PC-9 (cell line): ENCODE results near the gene PDK3. TPM values are rescaled to one million over a fixed set of nuclear protein-coding genes. Genes with fewer than 3 reads are reported as not detected.

ENCODE experiments used
- BruUV-seq: library from RNA; stranded (reverse); fragments of 400-500 nt; replicated peaks from 2 replicates; lab custom pipeline; 2021; lab: Mats Ljungman, UMichigan
- CTCF ChIA-PET: fragments of 300-600 bp; sonication (Branson Sonifier 250); formaldehyde crosslinking; loops from one replicate; lab custom pipeline; 2022; ENCODE audit warnings: antibody characterized with exemption; lab: Charles Lee
- POLR2A ChIA-PET: fragments of 300-600 bp; sonication (Branson Sonifier 250); formaldehyde crosslinking; loops from one replicate; lab custom pipeline; 2022; ENCODE audit warnings: antibody characterized with exemption; ENCODE audit not compliant: unreplicated experiment; lab: Charles Lee
- DNase-seq, 2 experiments: peaks; one replicate each; pipeline versions ENCODE4 v3.0.0 to v3.0.0-alpha.2; 2015 to 2022; ENCODE audit warnings: mixed read lengths in 1 of 2
- H2AFZ ChIP-seq: fragments of 200-600 bp; sonication (generic); 2 replicates; pipeline ENCODE4 v1.8.1; 2017; ENCODE audit warnings: antibody characterized with exemption
- H3F3A ChIP-seq: fragments of 200-600 bp; sonication (generic); 2 replicates; pipeline ENCODE4 v1.8.1; 2017; ENCODE audit warnings: antibody characterized with exemption, mild to moderate bottlenecking, low read depth; ENCODE audit not compliant: insufficient read depth
- H3K27ac ChIP-seq: fragments of 200-600 bp; sonication (generic); 2 replicates; pipeline ENCODE4 v1.6.1; 2016; ENCODE audit warnings: mixed run types
- H3K27me3 ChIP-seq: fragments of 200-600 bp; sonication (generic); 2 replicates; pipeline ENCODE4 v1.6.1; 2016; ENCODE audit warnings: low read depth, mixed run types; ENCODE audit not compliant: insufficient read depth
- H3K36me3 ChIP-seq: fragments of 200-600 bp; sonication (generic); 2 replicates; pipeline ENCODE4 v1.6.1; 2016; ENCODE audit warnings: low read depth, mixed run types
- H3K4me1 ChIP-seq: fragments of 200-600 bp; sonication (generic); replicated peaks from 2 replicates; pipeline ENCODE4 v1.6.1; 2016; ENCODE audit warnings: mixed run types; ENCODE audit not compliant: insufficient read depth
- H3K4me2 ChIP-seq: fragments of 200-600 bp; sonication (generic); 2 replicates; pipeline ENCODE4 v1.6.1; 2017; ENCODE audit warnings: mixed run types
- H3K4me3 ChIP-seq: fragments of 200-600 bp; sonication (generic); 2 replicates; pipeline ENCODE4 v1.6.1; 2016; ENCODE audit warnings: mixed run types
- H3K79me2 ChIP-seq: fragments of 200-600 bp; sonication (generic); 2 replicates; pipeline ENCODE4 v1.6.1; 2017; ENCODE audit warnings: low read depth, mixed run types
- H3K9me2 ChIP-seq: fragments of 200-600 bp; sonication (generic); 2 replicates; pipeline ENCODE4 v1.8.1; 2017; ENCODE audit warnings: mild to moderate bottlenecking; ENCODE audit not compliant: insufficient read depth
- H3K9me3 ChIP-seq: fragments of 200-600 bp; sonication (generic); 2 replicates; pipeline ENCODE4 v1.8.1; 2016; ENCODE audit warnings: low read depth; ENCODE audit not compliant: insufficient read depth
- H4K20me1 ChIP-seq: fragments of 200-600 bp; sonication (generic); 2 replicates; pipeline ENCODE4 v1.8.1; 2017; ENCODE audit not compliant: insufficient read depth
- CTCF ChIP-seq: fragments of 200-600 bp; sonication (generic); conservative IDR thresholded peaks from 2 replicates; pipeline ENCODE4 v1.6.1; 2017; ENCODE audit warnings: mixed run types, antibody characterized with exemption, mild to moderate bottlenecking, moderate library complexity
- EZH2 ChIP-seq: fragments of 200-600 bp; sonication (generic); IDR thresholded peaks from 2 replicates; pipeline ENCODE4 v1.8.0; 2017; ENCODE audit warnings: antibody characterized with exemption, low read depth
- intact Hi-C: fragments of 100-400 bp; cut with micrococcal nuclease; formaldehyde crosslinking; loops from one replicate; pipeline ENCODE4 v1.10.0; 2022; ENCODE audit not compliant: unreplicated experiment
- total RNA-seq: library from RNA; stranded (reverse); gene quantifications from 2 replicates; pipeline ENCODE4 v1.2.3, GENCODE V29; 2021

PDK3 gene
- total RNA-seq, 1 experiment from 2014 or later: 19.4 TPM

GRCh38 chrX:24513416-24513815 is 48.3 kb downstream of the PDK3 start:
- DNase-seq: no peak
- no peaks in the 10 kb centered on the region for H4K20me1 ChIP-seq
- no peaks in the 10 kb centered on the region for H3K36me3 ChIP-seq
- no peaks in the 10 kb centered on the region for H3K27me3 ChIP-seq
- no peak overlapping the region for H2AFZ ChIP-seq
- no peak overlapping the region for H3K4me3 ChIP-seq
- H3K9me2 ChIP-seq: no peaks in the 10 kb centered on the region
- no TSS peak for BruUV-seq
- TF ChIP-seq CTCF (no peak), EZH2 (no peak)
- H3K27ac ChIP-seq: no peak overlapping the region
- ChIA-PET CTCF (no interaction called here), POLR2A (no interaction called here)
- H3K4me1 ChIP-seq: no peaks in the 10 kb centered on the region
- no peak overlapping the region for H3K4me2 ChIP-seq
- no peaks in the 10 kb centered on the region for H3K9me3 ChIP-seq
- no peaks in the 10 kb centered on the region for H3F3A ChIP-seq
- H3K79me2 ChIP-seq: no peaks in the 10 kb centered on the region
- intact Hi-C loops: no loop called here

- intact Hi-C loops: no loop called here
- CTCF ChIA-PET: no interaction called here
- BruUV-seq: no TSS peak
Observed at GRCh38 chrX:24515447-24515846, 50.4 kb downstream of the PDK3 start.

GRCh38 chrX:24520472-24520871 is 55.4 kb downstream of the PDK3 start:
- Histone ChIP-seq H3K4me2 (no peak overlapping the region), H3K4me1 (no peaks in the 10 kb centered on the region), H3K4me3 (no peak overlapping the region), H3K27ac (no peak overlapping the region), H3K79me2 (no peaks in the 10 kb centered on the region), H3K9me2 (no peaks in the 10 kb centered on the region), H3K36me3 (no peaks in the 10 kb centered on the region), H3K27me3 (no peaks in the 10 kb centered on the region), H3F3A (no peaks in the 10 kb centered on the region), H4K20me1 (no peaks in the 10 kb centered on the region), H2AFZ (no peak overlapping the region), H3K9me3 (no peaks in the 10 kb centered on the region)
- ChIA-PET POLR2A (no interaction called here), CTCF (no interaction called here)
- intact Hi-C loops: no loop called here
- DNase-seq: no peak
- no TSS peak for BruUV-seq
- TF ChIP-seq CTCF (no peak), EZH2 (no peak)

More at GRCh38 chrX:24515447-24515846, 50.4 kb downstream of the PDK3 start:
- no peaks in the 10 kb centered on the region for H3K9me2 ChIP-seq
- no peaks in the 10 kb centered on the region for H3K79me2 ChIP-seq
- no peaks in the 10 kb centered on the region for H3F3A ChIP-seq
- no peaks in the 10 kb centered on the region for H3K9me3 ChIP-seq
- H3K27me3 ChIP-seq: no peaks in the 10 kb centered on the region
- H4K20me1 ChIP-seq: no peaks in the 10 kb centered on the region
- H2AFZ ChIP-seq: no peak overlapping the region
- H3K4me3 ChIP-seq: no peak overlapping the region
- TF ChIP-seq CTCF (0 out of 2 replicates have a peak, but pooled peaks have one; percentile 19), EZH2 (no peak)
- no peak overlapping the region for H3K27ac ChIP-seq
- no peaks in the 10 kb centered on the region for H3K4me1 ChIP-seq
- no peak for DNase-seq
- POLR2A ChIA-PET: no interaction called here
- no peak overlapping the region for H3K4me2 ChIP-seq
- H3K36me3 ChIP-seq: no peaks in the 10 kb centered on the region
